ENCODE measurements around the gene SURF1. TPM values are rescaled to one million over a fixed set of nuclear protein-coding genes. Genes with fewer than 3 reads are reported as not detected.
A peak's percentile ranks its signal among the peaks of the same experiment; 100 is the strongest.

The SURF1 gene
- total and polyA plus RNA-seq, 12 donors = 41.7 to 85.4 (median 61.2) TPM

GRCh38 chr9:133345596-133345995 lies 10.7 kb downstream of the SURF1 start:
- no peak for DNase-seq
- no peak for ATAC-seq
- intact Hi-C loops (cut with DNase I) = loop anchor here in 2 of 10 donors (5.0 to 10.0 kb wide), 2 partner anchors 112 to 139 kb away; partner anchors contain the start of gene CACFD1 (in 1 of the 2)
- Histone ChIP-seq H3K4me1 (peaks cover 5 to 51% (median 30%) of the 10 kb centered on the region in 9 donors), H3K27ac (no peak overlapping the region), H3K4me3 (no peak overlapping the region), H3K36me3 (peaks cover 0 to 76% (median 47%) of the 10 kb centered on the region in 9 donors), H3K27me3 (no peaks in the 10 kb centered on the region), H3K9me3 (no peaks in the 10 kb centered on the region)
- no peak for TF ChIP-seq CTCF (IDR thresholded peaks at IDR 0.05)
- WGBS, 2 donors = 95 to 96% methylated on average over 6 of the region's 6 CpGs

GRCh38 chr9:133344979-133345378 lies 11.3 kb downstream of the SURF1 start:
- no peak overlapping the region for H3K27ac ChIP-seq
- intact Hi-C loops (cut with DNase I) = loop anchor here in 2 of 10 donors (5.0 to 10.0 kb wide), 2 partner anchors 112 to 140 kb away; partner anchors contain the start of gene CACFD1 (in 1 of the 2)
- TF ChIP-seq CTCF (IDR thresholded peaks at IDR 0.05) = no peak
- no peaks in the 10 kb centered on the region for H3K27me3 ChIP-seq
- ATAC-seq (no peak), DNase-seq (no peak)
- no peak overlapping the region for H3K4me3 ChIP-seq
- H3K9me3 ChIP-seq = no peaks in the 10 kb centered on the region
- 95 to 96% methylated on average over 12 of the region's 12 CpGs for WGBS, 2 donors
- H3K36me3 ChIP-seq = peaks cover 0 to 76% (median 41%) of the 10 kb centered on the region in 9 donors
- peaks cover 5 to 56% (median 29%) of the 10 kb centered on the region in 9 donors for H3K4me1 ChIP-seq

GRCh38 chr9:133344071-133344470 lies 12.2 kb downstream of the SURF1 start:
- intact Hi-C loops (cut with DNase I) = loop anchor here in 2 of 10 donors (10.0 kb wide), 1 partner anchor 141 kb away; no protein-coding TSS in a partner anchor
- Histone ChIP-seq H3K4me1 (peaks cover 5 to 56% (median 20%) of the 10 kb centered on the region in 9 donors), H3K4me3 (no peak overlapping the region), H3K27ac (no peak overlapping the region), H3K27me3 (no peaks in the 10 kb centered on the region), H3K9me3 (no peaks in the 10 kb centered on the region), H3K36me3 (peaks cover 0 to 76% (median 34%) of the 10 kb centered on the region in 9 donors)
- WGBS, 2 donors = 91 to 94% methylated on average over 19 of the region's 19 CpGs
- TF ChIP-seq CTCF (IDR thresholded peaks at IDR 0.05) = no peak
- ATAC-seq (no peak), DNase-seq (no peak)

DNA sequence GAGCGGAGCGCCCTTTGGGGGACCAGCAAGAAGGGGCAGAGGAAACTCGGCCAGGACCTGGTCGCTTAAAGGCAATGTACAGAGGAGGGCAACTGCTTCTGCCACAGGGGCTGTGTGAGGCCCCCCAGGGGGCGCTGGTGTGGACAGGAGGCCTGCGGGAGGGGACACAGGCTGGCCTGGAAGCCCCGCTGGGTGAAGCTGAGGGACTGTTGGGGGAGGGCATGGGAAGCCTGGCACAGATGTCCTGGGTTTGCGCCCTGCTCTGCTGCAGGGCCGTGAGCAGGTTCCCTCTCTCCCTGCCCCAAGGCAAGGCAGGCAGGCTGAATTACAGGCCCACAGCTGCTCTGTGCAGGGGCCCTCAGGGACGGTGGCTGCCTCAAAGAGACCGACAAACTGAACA lies 13.7 kb downstream of the SURF1 start:
- WGBS, 2 donors = 84 to 86% methylated on average over 11 of the region's 11 CpGs
- Histone ChIP-seq H3K9me3 (no peaks in the 10 kb centered on the region), H3K27ac (peak overlapping the region in 2 of 10 donors; percentile 12 to 90), H3K4me1 (peaks cover 5 to 62% (median 16%) of the 10 kb centered on the region in 9 donors), H3K27me3 (no peaks in the 10 kb centered on the region), H3K4me3 (no peak overlapping the region), H3K36me3 (peaks cover 0 to 78% (median 34%) of the 10 kb centered on the region in 9 donors)
- TF ChIP-seq CTCF (IDR thresholded peaks at IDR 0.05) = peak in 1 of 9 donors; percentile 6
- DNase-seq = no peak
- no peak for ATAC-seq
- intact Hi-C loops (cut with DNase I) = loop anchor here in 2 of 10 donors (10.0 kb wide), 1 partner anchor 142 kb away; no protein-coding TSS in a partner anchor
